ENCODE measurements around the gene MMD.

MMD gene

GRCh38 chr17:55398689-55399088, 22.9 kb downstream of the MMD start:
- H3K14ac ChIP-seq (ENCODE audit: low read length in 2 of 2): no peak overlapping the region
- no peak overlapping the region for H4K8ac ChIP-seq (ENCODE audit: low read length)
- H3K27me3 ChIP-seq (ENCODE audit: control insufficient read depth in 1 of 2, insufficient read depth in 1 of 2, low read length in 2 of 2): no peaks in the 10 kb centered on the region
- H3K36me3 ChIP-seq (ENCODE audit: control insufficient read depth in 1 of 2, insufficient read depth in 2 of 2, low read depth in 1 of 2, low read length in 2 of 2): peaks cover 8 to 89% of the 10 kb centered on the region in 2 experiments
- no peak overlapping the region for H2AK5ac ChIP-seq (ENCODE audit: low read length, severe bottlenecking)
- no peak overlapping the region for H2BK5ac ChIP-seq (ENCODE audit: low read depth, low read length, poor library complexity, severe bottlenecking)
- DNase-seq: peak; percentile 26
- no peak overlapping the region for H3K9ac ChIP-seq (ENCODE audit: low read length)
- H3K4me3 ChIP-seq (ENCODE audit: insufficient read depth in 1 of 2, low read depth in 1 of 2, low read length in 2 of 2): no peak overlapping the region
- H3K4me1 ChIP-seq (ENCODE audit: control insufficient read depth, insufficient read depth, low read depth, low read length): no peaks in the 10 kb centered on the region
- H2AFZ ChIP-seq (ENCODE audit: low read depth, low read length): no peak overlapping the region
- WGBS: 93% methylated on average over 5 of the region's 5 CpGs
- H3K18ac ChIP-seq (ENCODE audit: low read depth in 1 of 2, low read length in 2 of 2): no peak overlapping the region
- H3K79me1 ChIP-seq (replicated peaks; ENCODE audit: low read length, poor library complexity, severe bottlenecking): no peaks in the 10 kb centered on the region
- no peak overlapping the region for H2BK12ac ChIP-seq (ENCODE audit: low read length in 2 of 2)
- no peak overlapping the region for H3K4me2 ChIP-seq (ENCODE audit: low read length, poor library complexity, severe bottlenecking)
- no peaks in the 10 kb centered on the region for H3K9me3 ChIP-seq (ENCODE audit: control insufficient read depth, low read length)
- no peak overlapping the region for H3K4ac ChIP-seq (ENCODE audit: low read depth in 1 of 2, low read length in 2 of 2)
- H2BK120ac ChIP-seq (ENCODE audit: low read depth, low read length): no peak overlapping the region
- no peak overlapping the region for H3K27ac ChIP-seq (ENCODE audit: low read length, poor library complexity, severe bottlenecking)
- H4K91ac ChIP-seq (ENCODE audit: low read length): no peak overlapping the region
- no peak overlapping the region for H2BK15ac ChIP-seq (ENCODE audit: low read depth, poor library complexity, severe bottlenecking)
- H3K23ac ChIP-seq (ENCODE audit: low read length in 2 of 2): no peak overlapping the region

GRCh38 chr17:55395803-55396505, 25.7 kb downstream of the MMD start:
- Histone ChIP-seq H3K4me1 (ENCODE audit: control insufficient read depth, insufficient read depth, low read depth, low read length) (no peaks in the 10 kb centered on the region), H3K9ac (ENCODE audit: low read length) (no peak overlapping the region), H2BK5ac (ENCODE audit: low read depth, low read length, poor library complexity, severe bottlenecking) (no peak overlapping the region), H4K8ac (ENCODE audit: low read length) (no peak overlapping the region), H3K4ac (ENCODE audit: low read depth in 1 of 2, low read length in 2 of 2) (no peak overlapping the region), H3K4me3 (ENCODE audit: insufficient read depth in 1 of 2, low read depth in 1 of 2, low read length in 2 of 2) (no peak overlapping the region), H3K14ac (ENCODE audit: low read length in 2 of 2) (no peak overlapping the region), H4K91ac (ENCODE audit: low read length) (no peak overlapping the region), H3K4me2 (ENCODE audit: low read length, poor library complexity, severe bottlenecking) (no peak overlapping the region), H3K27me3 (ENCODE audit: control insufficient read depth in 1 of 2, insufficient read depth in 1 of 2, low read length in 2 of 2) (no peaks in the 10 kb centered on the region), H3K79me1 (replicated peaks; ENCODE audit: low read length, poor library complexity, severe bottlenecking) (no peaks in the 10 kb centered on the region), H2AFZ (ENCODE audit: low read depth, low read length) (no peak overlapping the region), H3K36me3 (ENCODE audit: control insufficient read depth in 1 of 2, insufficient read depth in 2 of 2, low read depth in 1 of 2, low read length in 2 of 2) (peaks cover 8 to 79% of the 10 kb centered on the region in 2 experiments), H2BK120ac (ENCODE audit: low read depth, low read length) (no peak overlapping the region), H2BK12ac (ENCODE audit: low read length in 2 of 2) (no peak overlapping the region), H3K23ac (ENCODE audit: low read length in 2 of 2) (no peak overlapping the region), H3K18ac (ENCODE audit: low read depth in 1 of 2, low read length in 2 of 2) (no peak overlapping the region), H3K9me3 (ENCODE audit: control insufficient read depth, low read length) (no peaks in the 10 kb centered on the region), H2BK15ac (ENCODE audit: low read depth, poor library complexity, severe bottlenecking) (no peak overlapping the region), H3K27ac (ENCODE audit: low read length, poor library complexity, severe bottlenecking) (no peak overlapping the region), H2AK5ac (ENCODE audit: low read length, severe bottlenecking) (no peak overlapping the region)
- DNase-seq: no peak
- 99% methylated on average over 4 of the region's 5 CpGs for WGBS

GRCh38 chr17:55394357-55395021, 27.1 kb downstream of the MMD start:
- no peaks in the 10 kb centered on the region for H3K27me3 ChIP-seq (ENCODE audit: control insufficient read depth in 1 of 2, insufficient read depth in 1 of 2, low read length in 2 of 2)
- no peaks in the 10 kb centered on the region for H3K4me1 ChIP-seq (ENCODE audit: control insufficient read depth, insufficient read depth, low read depth, low read length)
- no peak overlapping the region for H3K4me2 ChIP-seq (ENCODE audit: low read length, poor library complexity, severe bottlenecking)
- no peaks in the 10 kb centered on the region for H3K79me1 ChIP-seq (replicated peaks; ENCODE audit: low read length, poor library complexity, severe bottlenecking)
- H3K23ac ChIP-seq (ENCODE audit: low read length in 2 of 2): no peak overlapping the region
- H3K18ac ChIP-seq (ENCODE audit: low read depth in 1 of 2, low read length in 2 of 2): no peak overlapping the region
- H3K9ac ChIP-seq (ENCODE audit: low read length): no peak overlapping the region
- peaks cover 5 to 65% of the 10 kb centered on the region in 2 experiments for H3K36me3 ChIP-seq (ENCODE audit: control insufficient read depth in 1 of 2, insufficient read depth in 2 of 2, low read depth in 1 of 2, low read length in 2 of 2)
- no peak overlapping the region for H3K27ac ChIP-seq (ENCODE audit: low read length, poor library complexity, severe bottlenecking)
- no peak overlapping the region for H2AFZ ChIP-seq (ENCODE audit: low read depth, low read length)
- no peaks in the 10 kb centered on the region for H3K9me3 ChIP-seq (ENCODE audit: control insufficient read depth, low read length)
- no peak overlapping the region for H3K14ac ChIP-seq (ENCODE audit: low read length in 2 of 2)
- 96% methylated on average over 5 of the region's 6 CpGs for WGBS
- H2BK120ac ChIP-seq (ENCODE audit: low read depth, low read length): no peak overlapping the region
- DNase-seq: no peak
- H4K91ac ChIP-seq (ENCODE audit: low read length): no peak overlapping the region
- no peak overlapping the region for H3K4me3 ChIP-seq (ENCODE audit: insufficient read depth in 1 of 2, low read depth in 1 of 2, low read length in 2 of 2)
- H2BK5ac ChIP-seq (ENCODE audit: low read depth, low read length, poor library complexity, severe bottlenecking): no peak overlapping the region
- H2BK15ac ChIP-seq (ENCODE audit: low read depth, poor library complexity, severe bottlenecking): no peak overlapping the region
- H4K8ac ChIP-seq (ENCODE audit: low read length): no peak overlapping the region
- H3K4ac ChIP-seq (ENCODE audit: low read depth in 1 of 2, low read length in 2 of 2): no peak overlapping the region
- no peak overlapping the region for H2AK5ac ChIP-seq (ENCODE audit: low read length, severe bottlenecking)
- H2BK12ac ChIP-seq (ENCODE audit: low read length in 2 of 2): no peak overlapping the region

GRCh38 chr17:55391764-55392467, 29.7 kb downstream of the MMD start:
- H2BK12ac ChIP-seq (ENCODE audit: low read length in 2 of 2): no peak overlapping the region
- H3K9ac ChIP-seq (ENCODE audit: low read length): no peak overlapping the region
- no peak overlapping the region for H4K91ac ChIP-seq (ENCODE audit: low read length)
- WGBS: 90% methylated on average over 3 of the region's 3 CpGs
- H3K4ac ChIP-seq (ENCODE audit: low read depth in 1 of 2, low read length in 2 of 2): no peak overlapping the region
- H3K18ac ChIP-seq (ENCODE audit: low read depth in 1 of 2, low read length in 2 of 2): no peak overlapping the region
- H3K4me1 ChIP-seq (ENCODE audit: control insufficient read depth, insufficient read depth, low read depth, low read length): no peaks in the 10 kb centered on the region
- H3K4me3 ChIP-seq (ENCODE audit: insufficient read depth in 1 of 2, low read depth in 1 of 2, low read length in 2 of 2): no peak overlapping the region
- H3K23ac ChIP-seq (ENCODE audit: low read length in 2 of 2): no peak overlapping the region
- H3K27ac ChIP-seq (ENCODE audit: low read length, poor library complexity, severe bottlenecking): no peak overlapping the region
- H4K8ac ChIP-seq (ENCODE audit: low read length): no peak overlapping the region
- H3K79me1 ChIP-seq (replicated peaks; ENCODE audit: low read length, poor library complexity, severe bottlenecking): no peaks in the 10 kb centered on the region
- no peaks in the 10 kb centered on the region for H3K9me3 ChIP-seq (ENCODE audit: control insufficient read depth, low read length)
- H2AK5ac ChIP-seq (ENCODE audit: low read length, severe bottlenecking): no peak overlapping the region
- H3K27me3 ChIP-seq (ENCODE audit: control insufficient read depth in 1 of 2, insufficient read depth in 1 of 2, low read length in 2 of 2): no peaks in the 10 kb centered on the region
- no peak overlapping the region for H3K4me2 ChIP-seq (ENCODE audit: low read length, poor library complexity, severe bottlenecking)
- no peak overlapping the region for H3K14ac ChIP-seq (ENCODE audit: low read length in 2 of 2)
- no peak overlapping the region for H2BK120ac ChIP-seq (ENCODE audit: low read depth, low read length)
- peaks cover 3 to 46% of the 10 kb centered on the region in 2 experiments for H3K36me3 ChIP-seq (ENCODE audit: control insufficient read depth in 1 of 2, insufficient read depth in 2 of 2, low read depth in 1 of 2, low read length in 2 of 2)
- H2BK15ac ChIP-seq (ENCODE audit: low read depth, poor library complexity, severe bottlenecking): no peak overlapping the region
- no peak overlapping the region for H2BK5ac ChIP-seq (ENCODE audit: low read depth, low read length, poor library complexity, severe bottlenecking)
- DNase-seq: no peak
- no peak overlapping the region for H2AFZ ChIP-seq (ENCODE audit: low read depth, low read length)

All from mesenchymal stem cell (in vitro differentiated cells and primary cell).